Hepatocyte (in vitro differentiated cells): ENCODE measurements around the gene CKAP5.

Source experiments
- CTCF ChIP-seq: fragments of 200-600 bp; sonication (generic); IDR thresholded peaks from 2 replicates; pipeline ENCODE4 v1.5.1; 2016; ENCODE audit warnings: antibody characterized with exemption, mild to moderate bottlenecking; ENCODE audit not compliant: poor library complexity
- EZH2 ChIP-seq: fragments of 200-600 bp; sonication (generic); IDR thresholded peaks from 2 replicates; pipeline ENCODE4 v1.6.1; 2016; ENCODE audit warnings: antibody characterized with exemption, mild to moderate bottlenecking, borderline replicate concordance

GRCh38 chr11:46890665-46891064 is 44.6 kb upstream of the CKAP5 start:
- TF ChIP-seq CTCF (no peak), EZH2 (no peak)
